GM12878 (cell line): ENCODE results near the gene MMD. TPM values are rescaled to one million over a fixed set of nuclear protein-coding genes. Genes with fewer than 3 reads are reported as not detected.

Experiments
- ATAC-seq: fragments of 200-7000 bp; cut with Tn5 transposase; 3 replicates; pipeline ENCODE4 v1.9.1; 2020; ENCODE audit warnings: mild to moderate bottlenecking, moderate library complexity
- BruUV-seq: library from RNA; stranded (reverse); fragments of 400-500 nt; replicated peaks from 2 replicates; lab custom pipeline; 2021; lab: Mats Ljungman, UMichigan
- CTCF ChIA-PET: fragments of 300-600 bp; sonication (Branson Sonifier 250); formaldehyde crosslinking; extraction: SDS; loops from one replicate; lab custom pipeline; 2021; ENCODE audit warnings: inconsistent platforms; lab: Yijun Ruan, JAX
- POLR2A ChIA-PET: fragments of 350-600 bp; formaldehyde crosslinking; extraction: SDS; loops from one replicate; lab custom pipeline; 2021; ENCODE audit warnings: inconsistent platforms; lab: Charles Lee
- RAD21 ChIA-PET: fragments of 300-600 bp; sonication (Branson Sonifier 250); formaldehyde crosslinking; loops from one replicate; lab custom pipeline; 2023; ENCODE audit warnings: antibody characterized with exemption; ENCODE audit not compliant: unreplicated experiment; lab: Charles Lee
- SMC1A ChIA-PET: fragments of 300-600 bp; sonication (Branson Sonifier 250); formaldehyde crosslinking; loops from one replicate; lab custom pipeline; 2023; ENCODE audit not compliant: unreplicated experiment, uncharacterized antibody; lab: Charles Lee
- DNase-seq: peaks from one replicate; pipeline ENCODE4 v3.0.0-alpha.2; 2011; ENCODE audit warnings: low read depth, low spot score
- FAIRE-seq: peaks from 3 replicates; lab custom pipeline; 2011; peaks lifted over from hg19 to GRCh38; lab: Jason Lieb, UNC
- H2AFZ ChIP-seq: 2 replicates; pipeline ENCODE4 v1.6.0; 2011; ENCODE audit warnings: low read depth, low read length, control low read depth; ENCODE audit not compliant: control insufficient read depth
- H3K27ac ChIP-seq: 2 replicates; pipeline ENCODE4 v1.5.1; 2011; ENCODE audit warnings: control low read depth; ENCODE audit not compliant: control insufficient read depth, insufficient read depth
- H3K27me3 ChIP-seq, 2 experiments: replicated peaks in 1 of 2; 2 replicates each; pipeline versions ENCODE4 v1.6.0 to v1.6.1; 2011; ENCODE audit warnings: low read length in 1 of 2; ENCODE audit not compliant: control insufficient read depth in 2 of 2, insufficient read depth in 2 of 2
- H3K36me3 ChIP-seq, 2 experiments: 2 replicates each; pipeline ENCODE4 v1.5.1; 2011; ENCODE audit warnings: low read length in 1 of 2; ENCODE audit not compliant: control insufficient read depth in 2 of 2, insufficient read depth in 2 of 2
- H3K4me1 ChIP-seq: 2 replicates; pipeline ENCODE4 v1.6.1; 2011; ENCODE audit warnings: mild to moderate bottlenecking, low read length, moderate library complexity, mixed read lengths; ENCODE audit not compliant: control insufficient read depth, insufficient read depth
- H3K4me2 ChIP-seq: 2 replicates; pipeline ENCODE4 v1.6.0; 2011; ENCODE audit warnings: control low read depth; ENCODE audit not compliant: control insufficient read depth, insufficient read depth
- H3K4me3 ChIP-seq: fragments of 200-600 bp; sonication (generic); 2 replicates; pipeline ENCODE4 v1.5.1; 2016
- H3K79me2 ChIP-seq: 2 replicates; pipeline ENCODE4 v1.6.0; 2011; ENCODE audit warnings: low read length; ENCODE audit not compliant: control insufficient read depth, insufficient read depth
- H3K9ac ChIP-seq: 2 replicates; pipeline ENCODE4 v1.8.0; 2011; ENCODE audit warnings: low read length, control low read depth, mixed read lengths; ENCODE audit not compliant: control insufficient read depth, insufficient read depth
- H3K9me3 ChIP-seq: replicated peaks from 3 replicates; pipeline ENCODE4 v1.5.1; 2011; ENCODE audit warnings: mild to moderate bottlenecking, low read length; ENCODE audit not compliant: control insufficient read depth, insufficient read depth
- H4K20me1 ChIP-seq: 2 replicates; pipeline ENCODE4 v1.6.0; 2011; ENCODE audit not compliant: control insufficient read depth, insufficient read depth
- BCL11A ChIP-seq: IDR thresholded peaks from 2 replicates; pipeline ENCODE4 v1.6.1; 2011; ENCODE audit warnings: low read depth, low read length
- DPF2 ChIP-seq: fragments of 450-650 bp; IDR thresholded peaks from 2 replicates; pipeline ENCODE4 v1.6.1; 2017; ENCODE audit warnings: mild to moderate bottlenecking
- EED ChIP-seq: sonication (generic); IDR thresholded peaks from 2 replicates; pipeline ENCODE4 v1.6.1; 2016; ENCODE audit warnings: antibody characterized with exemption, low read depth
- EP300 ChIP-seq, 2 experiments: fragments of 150-350 bp in 1 of 2; IDR thresholded peaks; 2 replicates each; pipeline ENCODE4 v1.6.1; 2011 to 2012; ENCODE audit warnings: low read depth in 2 of 2, low read length in 2 of 2, borderline replicate concordance in 1 of 2, improper control_type of control experiment in 1 of 2, inconsistent platforms in 1 of 2; ENCODE audit not compliant: control insufficient read depth in 1 of 2
- ETV6 ChIP-seq, 2 experiments: fragments of 450-650 bp in 1 of 2; IDR thresholded peaks in 1 of 2; conservative IDR thresholded peaks in 1 of 2; 2 replicates each; pipeline ENCODE4 v1.6.1; 2014; ENCODE audit warnings: antibody characterized with exemption in 1 of 2, borderline replicate concordance in 1 of 2, low read depth in 1 of 2, mild to moderate bottlenecking in 1 of 2, moderate library complexity in 1 of 2
- IKZF2 ChIP-seq, 2 experiments: fragments of 450-650 bp; IDR thresholded peaks; 2 replicates each; pipeline ENCODE4 v1.6.1; 2017; ENCODE audit warnings: mild to moderate bottlenecking in 2 of 2, moderate library complexity in 2 of 2
- JUNB ChIP-seq: IDR thresholded peaks from 2 replicates; pipeline ENCODE4 v1.6.1; 2016; ENCODE audit warnings: antibody characterized with exemption, mild to moderate bottlenecking
- MTA2 ChIP-seq: fragments of 450-650 bp; IDR thresholded peaks from 2 replicates; pipeline ENCODE4 v1.6.1; 2016; ENCODE audit warnings: low read depth, mild to moderate bottlenecking, moderate library complexity
- NBN ChIP-seq: fragments of 450-650 bp; IDR thresholded peaks from 2 replicates; pipeline ENCODE4 v1.6.1; 2016
- NFIC ChIP-seq: IDR thresholded peaks from 2 replicates; pipeline ENCODE4 v1.6.1; 2012; ENCODE audit warnings: low read depth, mild to moderate bottlenecking, inconsistent platforms, low read length, moderate library complexity
- NFXL1 ChIP-seq: fragments of 450-650 bp; IDR thresholded peaks from 2 replicates; pipeline ENCODE4 v1.6.1; 2017; ENCODE audit warnings: antibody characterized with exemption, mild to moderate bottlenecking, borderline replicate concordance
- NR2C1 ChIP-seq: fragments of 450-650 bp; IDR thresholded peaks from 2 replicates; pipeline ENCODE4 v1.6.1; 2017; ENCODE audit warnings: antibody characterized with exemption, mild to moderate bottlenecking, moderate library complexity
- RUNX3 ChIP-seq: IDR thresholded peaks from 2 replicates; pipeline ENCODE4 v1.6.1; 2012; ENCODE audit warnings: low read length, inconsistent platforms
- SMARCA5 ChIP-seq: fragments of 450-650 bp; IDR thresholded peaks from 2 replicates; pipeline ENCODE4 v1.6.1; 2017; ENCODE audit warnings: mild to moderate bottlenecking
- TCF7 ChIP-seq: IDR thresholded peaks from 2 replicates; pipeline ENCODE4 v1.6.1; 2014; ENCODE audit warnings: antibody characterized with exemption, borderline replicate concordance
- WGBS: methylation state at CpG from one replicate; pipeline ENCODE4 v1.1.6; 2016; ENCODE audit warnings: low lambda C conversion rate; ENCODE audit not compliant: insufficient replicate concordance, insufficient coverage; ENCODE audit errors: missing lambda C conversion rate; 5-methylcytosine and 5-hydroxymethylcytosine counted together
- in situ Hi-C: fragments of 300-500 bp; cut with MboI; formaldehyde crosslinking; loops from 9 replicates; pipeline ENCODE4 v1.14.3; 2018; ENCODE audit warnings: mixed read lengths
- intact Hi-C: fragments of 100-400 bp; cut with micrococcal nuclease; formaldehyde crosslinking; loops from one replicate; pipeline ENCODE4 v1.14.2; 2022; ENCODE audit not compliant: unreplicated experiment
- polyA plus RNA-seq, 11 experiments: library from polyadenylated mRNA; depleted of rRNA in 4 of 11; unstranded in 6 of 11; stranded (reverse) in 5 of 11; fragments of >200 nt; fragmentation: Nextera tagmentation in 4 of 11; fragmentation: Illumina TruSeq in 1 of 11; extraction: Ambion mirVana in 4 of 11; extraction: Trizol in 1 of 11; gene quantifications; 1 replicate in 1 of 11; 2 replicates in 10 of 11; pipeline versions ENCODE4 v1.2.1 to v1.2.3, GENCODE V29; 2011 to 2016; ENCODE audit warnings: inconsistent platforms in 2 of 11, missing spikeins in 2 of 11, low read depth in 1 of 11
- total RNA-seq, 4 experiments: library from RNA; depleted of rRNA in 3 of 4; stranded (reverse); fragments of >200 nt in 3 of 4; fragmentation: Illumina TruSeq in 1 of 4; extraction: Trizol in 1 of 4; gene quantifications; 2 replicates each; pipeline versions ENCODE4 v1.2.1 to v1.2.3, GENCODE V29; 2013 to 2021
- TF ChIP-seq, protein P1 (sequence below): IDR thresholded peaks from 2 replicates; pipeline ENCODE4 v1.6.1; 2012; ENCODE audit warnings: low read depth, low read length, improper control_type of control experiment
- TF ChIP-seq, protein P2 (sequence below): fragments of 450-650 bp; IDR thresholded peaks from 2 replicates; pipeline ENCODE4 v1.6.1; 2017; ENCODE audit warnings: low read depth, mild to moderate bottlenecking, moderate library complexity
- TF ChIP-seq, protein P3 (sequence below): fragments of 450-650 bp; conservative IDR thresholded peaks from 2 replicates; pipeline ENCODE4 v1.6.1; 2017; ENCODE audit warnings: mild to moderate bottlenecking, moderate library complexity

MMD gene
- total and polyA plus RNA-seq, 10 of the 15 experiments (the other 5 are each of a cell fraction or from before 2014, with no cell fraction given) = 8.0 to 46.7 (median 22.3) TPM

DNA sequence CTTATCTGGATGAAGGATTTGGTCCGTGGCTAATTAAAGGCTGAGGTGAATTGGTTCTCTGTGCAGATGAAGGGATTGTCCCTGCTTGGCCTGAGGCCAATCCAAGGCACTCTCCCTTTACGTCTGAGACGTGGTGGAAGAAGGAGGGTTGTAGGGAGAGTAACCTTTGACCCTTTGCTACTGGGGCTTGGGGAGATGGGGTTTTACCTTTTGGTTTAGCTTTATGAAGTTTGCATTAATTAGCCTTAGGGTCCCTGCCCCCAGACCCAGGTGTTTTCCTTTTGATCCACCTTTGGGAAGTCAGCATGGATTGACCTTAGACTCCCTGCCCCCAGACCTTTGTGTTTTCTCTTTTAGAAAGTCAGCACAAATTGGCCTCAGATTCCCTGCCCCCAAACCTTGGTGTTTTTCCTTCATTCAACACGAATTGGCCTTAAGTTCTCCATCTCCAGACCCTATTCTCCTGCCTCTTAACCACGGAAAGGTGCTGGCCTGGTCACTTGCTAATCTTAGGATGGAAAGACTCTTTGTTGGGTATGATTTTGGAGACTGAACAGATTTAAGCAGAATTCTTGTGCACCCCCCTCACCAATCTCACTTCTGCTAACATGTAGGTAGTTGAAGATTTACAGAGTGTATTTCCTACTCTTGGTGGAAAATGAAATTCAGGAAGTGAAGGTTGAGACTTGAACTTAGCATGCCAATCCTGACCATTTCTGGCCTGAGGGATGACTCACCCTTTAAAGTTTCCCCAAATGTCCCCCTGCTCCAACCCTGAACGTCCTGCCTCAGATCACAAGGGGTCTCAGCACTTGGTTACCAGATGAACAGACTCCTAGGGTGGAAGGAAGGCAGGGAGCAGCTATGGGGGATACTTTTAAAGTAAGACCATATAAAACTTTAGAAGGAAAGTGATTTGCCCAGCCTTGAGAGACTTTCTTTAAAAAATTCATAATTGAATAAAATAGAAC, 23.1 kb upstream of the MMD start:
- H2AFZ ChIP-seq = peak overlapping the region; percentile 78
- BruUV-seq = no TSS peak
- TF ChIP-seq EP300 (IDR thresholded peaks at IDR 0.05; ENCODE audit: borderline replicate concordance in 1 of 2, control insufficient read depth in 1 of 2, low read depth in 2 of 2, low read length in 2 of 2) = peak; percentile 35 to 87; a peak in 2 of 4 replicates
- TF ChIP-seq, protein P1, sequence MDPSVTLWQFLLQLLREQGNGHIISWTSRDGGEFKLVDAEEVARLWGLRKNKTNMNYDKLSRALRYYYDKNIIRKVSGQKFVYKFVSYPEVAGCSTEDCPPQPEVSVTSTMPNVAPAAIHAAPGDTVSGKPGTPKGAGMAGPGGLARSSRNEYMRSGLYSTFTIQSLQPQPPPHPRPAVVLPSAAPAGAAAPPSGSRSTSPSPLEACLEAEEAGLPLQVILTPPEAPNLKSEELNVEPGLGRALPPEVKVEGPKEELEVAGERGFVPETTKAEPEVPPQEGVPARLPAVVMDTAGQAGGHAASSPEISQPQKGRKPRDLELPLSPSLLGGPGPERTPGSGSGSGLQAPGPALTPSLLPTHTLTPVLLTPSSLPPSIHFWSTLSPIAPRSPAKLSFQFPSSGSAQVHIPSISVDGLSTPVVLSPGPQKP = 0 out of 2 replicates have a peak, but pooled peaks have one; percentile 36
- TF ChIP-seq RUNX3 = peak; percentile 47; the same call in 1 of the 2 replicates
- 0 out of 2 replicates have a peak, but pooled peaks have one; percentile 20 for TF ChIP-seq NR2C1
- TF ChIP-seq BCL11A = peak; percentile 57; the same call in 1 of the 2 replicates
- TF ChIP-seq, protein P2, sequence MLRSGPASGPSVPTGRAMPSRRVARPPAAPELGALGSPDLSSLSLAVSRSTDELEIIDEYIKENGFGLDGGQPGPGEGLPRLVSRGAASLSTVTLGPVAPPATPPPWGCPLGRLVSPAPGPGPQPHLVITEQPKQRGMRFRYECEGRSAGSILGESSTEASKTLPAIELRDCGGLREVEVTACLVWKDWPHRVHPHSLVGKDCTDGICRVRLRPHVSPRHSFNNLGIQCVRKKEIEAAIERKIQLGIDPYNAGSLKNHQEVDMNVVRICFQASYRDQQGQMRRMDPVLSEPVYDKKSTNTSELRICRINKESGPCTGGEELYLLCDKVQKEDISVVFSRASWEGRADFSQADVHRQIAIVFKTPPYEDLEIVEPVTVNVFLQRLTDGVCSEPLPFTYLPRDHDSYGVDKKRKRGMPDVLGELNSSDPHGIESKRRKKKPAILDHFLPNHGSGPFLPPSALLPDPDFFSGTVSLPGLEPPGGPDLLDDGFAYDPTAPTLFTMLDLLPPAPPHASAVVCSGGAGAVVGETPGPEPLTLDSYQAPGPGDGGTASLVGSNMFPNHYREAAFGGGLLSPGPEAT = peak; percentile 77
- TF ChIP-seq, protein P3, sequence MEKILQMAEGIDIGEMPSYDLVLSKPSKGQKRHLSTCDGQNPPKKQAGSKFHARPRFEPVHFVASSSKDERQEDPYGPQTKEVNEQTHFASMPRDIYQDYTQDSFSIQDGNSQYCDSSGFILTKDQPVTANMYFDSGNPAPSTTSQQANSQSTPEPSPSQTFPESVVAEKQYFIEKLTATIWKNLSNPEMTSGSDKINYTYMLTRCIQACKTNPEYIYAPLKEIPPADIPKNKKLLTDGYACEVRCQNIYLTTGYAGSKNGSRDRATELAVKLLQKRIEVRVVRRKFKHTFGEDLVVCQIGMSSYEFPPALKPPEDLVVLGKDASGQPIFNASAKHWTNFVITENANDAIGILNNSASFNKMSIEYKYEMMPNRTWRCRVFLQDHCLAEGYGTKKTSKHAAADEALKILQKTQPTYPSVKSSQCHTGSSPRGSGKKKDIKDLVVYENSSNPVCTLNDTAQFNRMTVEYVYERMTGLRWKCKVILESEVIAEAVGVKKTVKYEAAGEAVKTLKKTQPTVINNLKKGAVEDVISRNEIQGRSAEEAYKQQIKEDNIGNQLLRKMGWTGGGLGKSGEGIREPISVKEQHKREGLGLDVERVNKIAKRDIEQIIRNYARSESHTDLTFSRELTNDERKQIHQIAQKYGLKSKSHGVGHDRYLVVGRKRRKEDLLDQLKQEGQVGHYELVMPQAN = no peak
- TF ChIP-seq JUNB = peak; percentile 48
- TF ChIP-seq MTA2 = peak; percentile 34
- no peak for TF ChIP-seq NFXL1
- no peak for TF ChIP-seq TCF7
- TF ChIP-seq NBN = 0 out of 2 replicates have a peak, but pooled peaks have one; percentile 42
- TF ChIP-seq SMARCA5 = peak; percentile 7; the same call in 1 of the 2 replicates
- TF ChIP-seq NFIC = peak; percentile 56
- peak; percentile 74 for TF ChIP-seq DPF2
- peak; percentile 83 to 88 for TF ChIP-seq IKZF2 (IDR thresholded peaks at IDR 0.05)
- TF ChIP-seq ETV6 (conservative IDR thresholded peaks at IDR 0.05 in 1 of 2, IDR thresholded peaks at IDR 0.05 in 1 of 2; ENCODE audit: borderline replicate concordance in 1 of 2, low read depth in 1 of 2) = peak in 1 of 2 experiments; percentile 90; a peak in 2 of 4 replicates
- peak; percentile 67; the same call in 1 of the 2 replicates for TF ChIP-seq EED

More for the DNA sequence above, 23.1 kb upstream of the MMD start:
- no peak overlapping the region for H3K4me3 ChIP-seq
- H3K79me2 ChIP-seq = no peaks in the 10 kb centered on the region
- ChIA-PET CTCF (interaction anchor here (0.9 to 1.1 kb wide), 4 partner anchors 11 to 34 kb away, joined by 3 to 5 read pairs (median 4); no protein-coding TSS in a partner anchor), POLR2A (interaction anchor here (0.6 to 1.2 kb wide), 3 partner anchors 11 to 39 kb away, joined by 3 to 4 read pairs (median 3); no protein-coding TSS in a partner anchor), RAD21 (interaction anchor here (2.2 kb wide), 1 partner anchor 8 kb away, joined by 12 read pairs; no protein-coding TSS in a partner anchor), SMC1A (interaction anchor here (0.6 to 17.7 kb wide), 4 partner anchors 14 to 68 kb away, joined by 3 to 359 read pairs (median 5); partner anchors contain the start of gene MMD)
- DNase-seq (no peak), FAIRE-seq (no peak), ATAC-seq (peak; percentile 83)
- no peaks in the 10 kb centered on the region for H3K36me3 ChIP-seq
- no peaks in the 10 kb centered on the region for H4K20me1 ChIP-seq
- 69% methylated on average over 6 of the region's 6 CpGs for WGBS
- intact Hi-C loops (no loop called here), in situ Hi-C loops (no loop called here)
- H3K4me1 ChIP-seq = peaks cover 17% of the 10 kb centered on the region
- peak overlapping the region; percentile 65 for H3K27ac ChIP-seq
- H3K4me2 ChIP-seq = peak overlapping the region; percentile 61
- H3K9ac ChIP-seq = no peak overlapping the region
- H3K27me3 ChIP-seq = no peaks in the 10 kb centered on the region
- H3K9me3 ChIP-seq = no peaks in the 10 kb centered on the region
